ENCODE data around the gene ABTB2. TPM values are rescaled to one million over a fixed set of nuclear protein-coding genes. Genes with fewer than 3 reads are reported as not detected.

Gene ABTB2
- total and polyA plus RNA-seq, 2 of the 8 experiments (the other 6 are each of a cell fraction or from before 2014, with no cell fraction given) = 7.7 to 10.2 TPM

- no peaks in the 10 kb centered on the region for H3K9me3 ChIP-seq (ENCODE audit: insufficient read depth in 2 of 2, low read depth in 1 of 2, low read length in 1 of 2)
- no peak overlapping the region for H3K4ac ChIP-seq (replicated peaks; ENCODE audit: insufficient read length, low read depth, low read length)
- peak overlapping the region; percentile 49; the same call in 1 of the 2 replicates for H2BK15ac ChIP-seq (ENCODE audit: low read length)
- H3K79me1 ChIP-seq (ENCODE audit: low read depth, low read length) = peaks cover 2% of the 10 kb centered on the region; the same call in 1 of the 2 replicates
- H4K20me1 ChIP-seq (replicated peaks in 1 of 2; ENCODE audit: control insufficient read depth in 1 of 2, insufficient read depth in 2 of 2, low read length in 2 of 2) = no peaks in the 10 kb centered on the region
- peaks cover 3 to 24% (median 11%) of the 10 kb centered on the region in 4 experiments for H3K4me1 ChIP-seq (replicated peaks in 1 of 4; ENCODE audit: control insufficient read depth in 3 of 4, insufficient read depth in 4 of 4, low read length in 3 of 4)
- H3K27me3 ChIP-seq (replicated peaks in 1 of 4; ENCODE audit: control insufficient read depth in 3 of 4, extremely low read depth in 1 of 4, insufficient read depth in 3 of 4, low read length in 3 of 4) = no peaks in the 10 kb centered on the region
- H4K5ac ChIP-seq (ENCODE audit: insufficient read length, low read depth, low read length) = no peak overlapping the region
- H2BK12ac ChIP-seq (ENCODE audit: low read depth, low read length) = no peak overlapping the region
- no peak overlapping the region for H2BK5ac ChIP-seq (ENCODE audit: low read depth, low read length)
- H3K36me3 ChIP-seq (ENCODE audit: control insufficient read depth in 2 of 4, insufficient read depth in 4 of 4, low read length in 3 of 4) = no peaks in the 10 kb centered on the region
- H3K23ac ChIP-seq (ENCODE audit: insufficient read length) = no peak overlapping the region
- H3K79me2 ChIP-seq (ENCODE audit: control insufficient read depth in 1 of 2, insufficient read depth in 2 of 2, low read length in 2 of 2) = no peaks in the 10 kb centered on the region
- CTCF ChIA-PET (ENCODE audit: partially characterized antibody) = interaction anchor here (0.8 to 1.7 kb wide), 11 partner anchors 10 to 113 kb away, joined by 3 to 5 read pairs (median 3); no protein-coding TSS in a partner anchor
- no peak overlapping the region for H2AFZ ChIP-seq (ENCODE audit: low read length)
- H3K4me2 ChIP-seq (ENCODE audit: insufficient read depth in 1 of 2, low read depth in 2 of 2, low read length in 2 of 2) = no peak overlapping the region
- H3K4me3 ChIP-seq (ENCODE audit: extremely low read depth in 1 of 4, insufficient read depth in 2 of 4, low read depth in 3 of 4, low read length in 4 of 4) = no peak overlapping the region
- H3K23me2 ChIP-seq (ENCODE audit: low read depth, low read length) = no peaks in the 10 kb centered on the region; the same call in 1 of the 2 replicates
- H4K8ac ChIP-seq (ENCODE audit: extremely low read depth, insufficient read depth, low read length) = no peak overlapping the region
- H3K9ac ChIP-seq (replicated peaks in 1 of 4; ENCODE audit: extremely low read depth in 1 of 4, low read depth in 3 of 4, low read length in 3 of 4) = no peak overlapping the region
- no peak overlapping the region for H3K56ac ChIP-seq (replicated peaks; ENCODE audit: insufficient read length, low read depth, low read length)
- no peak overlapping the region for H3K27ac ChIP-seq (ENCODE audit: low read depth, low read length)
- H3K18ac ChIP-seq (ENCODE audit: extremely low read depth, low read length) = no peak overlapping the region
- no peak for DNase-seq (ENCODE audit: low read depth in 1 of 2, low spot score in 2 of 2)
- FAIRE-seq = no peak
- H3K14ac ChIP-seq (ENCODE audit: insufficient read length) = no peak overlapping the region
- H2AK5ac ChIP-seq (ENCODE audit: low read depth, low read length) = no peak overlapping the region
- POLR2A ChIA-PET (ENCODE audit: partially characterized antibody) = no interaction called here
- H4K91ac ChIP-seq (replicated peaks; ENCODE audit: insufficient read length, low read length) = no peak overlapping the region
- no peak overlapping the region for H2BK120ac ChIP-seq (replicated peaks; ENCODE audit: low read depth, low read length)
- 0 out of 2 replicates have a peak overlapping the region, but pooled peaks have one; percentile 26 for H2BK20ac ChIP-seq (ENCODE audit: low read length)
- WGBS, 2 experiments (ENCODE audit: extremely low coverage in 1 of 2, insufficient coverage in 1 of 2, insufficient read length in 1 of 2, insufficient replicate concordance in 2 of 2, low coverage in 1 of 2, low lambda C conversion rate in 2 of 2, missing lambda C conversion rate in 1 of 2) = 75% methylated on average over 6 of the region's 6 CpGs; no CpG with 5 or more reads in 1 of the 2 experiments
- TF ChIP-seq YY1 (IDR thresholded peaks at IDR 0.05; ENCODE audit: low read depth, low read length) (no peak), BACH1 (IDR thresholded peaks at IDR 0.05; ENCODE audit: low read length) (no peak), JUND (IDR thresholded peaks at IDR 0.05; ENCODE audit: low read length) (no peak), GABPA (IDR thresholded peaks at IDR 0.05; ENCODE audit: borderline replicate concordance, insufficient read depth, low read length) (no peak), TCF12 (IDR thresholded peaks at IDR 0.05; ENCODE audit: low read depth, low read length) (no peak), SIX5 (IDR thresholded peaks at IDR 0.05; ENCODE audit: low read depth, low read length) (no peak), RAD21 (IDR thresholded peaks at IDR 0.05 in 1 of 2, conservative IDR thresholded peaks at IDR 0.05 in 1 of 2; ENCODE audit: low read depth in 2 of 2, low read length in 2 of 2) (no peak)
These were observed 118.8 kb downstream of the ABTB2 start for GRCh38 chr11:34238966-34239365.
